ENCODE results near the gene RNU6-7.

RNU6-7 gene

GRCh38 chr14:32167907-32168306, 33.9 kb upstream of the RNU6-7 start:
- Histone ChIP-seq H3K4me2 (ENCODE audit: low read depth, low read length) (no peak overlapping the region), H3K9me2 (replicated peaks; ENCODE audit: insufficient read depth, low read length) (no peaks in the 10 kb centered on the region), H4K20me1 (ENCODE audit: insufficient read depth, low read length) (no peaks in the 10 kb centered on the region), H3K79me2 (ENCODE audit: low read length) (no peaks in the 10 kb centered on the region), H3K36me3 (replicated peaks; ENCODE audit: insufficient read depth, low read length) (no peaks in the 10 kb centered on the region), H3K9me3 (replicated peaks; ENCODE audit: insufficient read depth, low read length) (no peaks in the 10 kb centered on the region), H3K4me3 (ENCODE audit: low read length) (no peak overlapping the region), H3K4me1 (ENCODE audit: low read length) (peaks cover 11% of the 10 kb centered on the region), H2AFZ (ENCODE audit: low read length) (no peak overlapping the region), H3F3A (ENCODE audit: insufficient read depth, low read length) (no peaks in the 10 kb centered on the region), H3K27me3 (replicated peaks; ENCODE audit: insufficient read depth, low read length) (no peaks in the 10 kb centered on the region), H3K9ac (ENCODE audit: low read length) (no peak overlapping the region), H3K27ac (ENCODE audit: low read length) (no peak overlapping the region)
- DNase-seq = no peak
- TF ChIP-seq CTCF (IDR thresholded peaks at IDR 0.05; ENCODE audit: low read length) = no peak
- TF ChIP-seq EZH2phosphoT487 (IDR thresholded peaks at IDR 0.05; ENCODE audit: low read length) = no peak
- no peak for TF ChIP-seq EZH2 (optimal IDR thresholded peaks at IDR 0.05; ENCODE audit: low read depth, low read length)

GRCh38 chr14:32169191-32169590, 32.7 kb upstream of the RNU6-7 start:
- Histone ChIP-seq H4K20me1 (ENCODE audit: insufficient read depth, low read length) (no peaks in the 10 kb centered on the region), H2AFZ (ENCODE audit: low read length) (no peak overlapping the region), H3K27me3 (replicated peaks; ENCODE audit: insufficient read depth, low read length) (no peaks in the 10 kb centered on the region), H3K9ac (ENCODE audit: low read length) (no peak overlapping the region), H3F3A (ENCODE audit: insufficient read depth, low read length) (no peaks in the 10 kb centered on the region), H3K4me2 (ENCODE audit: low read depth, low read length) (no peak overlapping the region), H3K9me3 (replicated peaks; ENCODE audit: insufficient read depth, low read length) (no peaks in the 10 kb centered on the region), H3K36me3 (replicated peaks; ENCODE audit: insufficient read depth, low read length) (no peaks in the 10 kb centered on the region), H3K4me3 (ENCODE audit: low read length) (no peak overlapping the region), H3K9me2 (replicated peaks; ENCODE audit: insufficient read depth, low read length) (no peaks in the 10 kb centered on the region), H3K27ac (ENCODE audit: low read length) (no peak overlapping the region), H3K79me2 (ENCODE audit: low read length) (no peaks in the 10 kb centered on the region), H3K4me1 (ENCODE audit: low read length) (peaks cover 11% of the 10 kb centered on the region)
- no peak for DNase-seq
- TF ChIP-seq EZH2phosphoT487 (IDR thresholded peaks at IDR 0.05; ENCODE audit: low read length) (no peak), EZH2 (optimal IDR thresholded peaks at IDR 0.05; ENCODE audit: low read depth, low read length) (no peak), CTCF (IDR thresholded peaks at IDR 0.05; ENCODE audit: low read length) (no peak)

DNA sequence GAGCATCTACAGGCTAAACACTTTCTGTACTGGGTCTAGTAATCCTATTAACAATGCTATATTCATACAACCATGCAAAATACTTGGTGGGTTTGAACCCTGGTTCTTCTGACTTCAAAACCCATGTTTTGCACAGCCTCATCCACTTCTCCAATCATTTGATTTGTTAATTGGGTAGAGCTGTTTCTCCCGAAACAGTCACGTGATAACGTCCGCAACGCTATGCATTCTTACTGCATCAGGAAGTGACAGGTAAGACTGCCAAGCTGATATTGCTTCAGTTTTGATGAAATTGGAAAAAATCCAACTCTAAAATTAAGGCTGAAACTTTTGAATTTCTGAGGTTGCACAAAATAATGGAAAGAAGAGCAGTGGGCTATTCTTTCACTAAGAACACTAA, 30.4 kb upstream of the RNU6-7 start:
- Histone ChIP-seq H4K20me1 (ENCODE audit: insufficient read depth, low read length) (no peaks in the 10 kb centered on the region), H3K9ac (ENCODE audit: low read length) (no peak overlapping the region), H3K4me2 (ENCODE audit: low read depth, low read length) (no peak overlapping the region), H3K9me2 (replicated peaks; ENCODE audit: insufficient read depth, low read length) (no peaks in the 10 kb centered on the region), H2AFZ (ENCODE audit: low read length) (no peak overlapping the region), H3K79me2 (ENCODE audit: low read length) (no peaks in the 10 kb centered on the region), H3K4me1 (ENCODE audit: low read length) (peaks cover 3% of the 10 kb centered on the region; the same call in 1 of the 2 replicates), H3K36me3 (replicated peaks; ENCODE audit: insufficient read depth, low read length) (no peaks in the 10 kb centered on the region), H3K9me3 (replicated peaks; ENCODE audit: insufficient read depth, low read length) (no peaks in the 10 kb centered on the region), H3K27ac (ENCODE audit: low read length) (no peak overlapping the region), H3K27me3 (replicated peaks; ENCODE audit: insufficient read depth, low read length) (no peaks in the 10 kb centered on the region), H3F3A (ENCODE audit: insufficient read depth, low read length) (no peaks in the 10 kb centered on the region), H3K4me3 (ENCODE audit: low read length) (no peak overlapping the region)
- TF ChIP-seq EZH2phosphoT487 (IDR thresholded peaks at IDR 0.05; ENCODE audit: low read length) (no peak), CTCF (IDR thresholded peaks at IDR 0.05; ENCODE audit: low read length) (no peak), EZH2 (optimal IDR thresholded peaks at IDR 0.05; ENCODE audit: low read depth, low read length) (no peak)
- no peak for DNase-seq
